ENCODE results near the gene SLC39A11.
"Not testable (repeated sequence)": the region's sequence is repeated elsewhere in the genome, so short reads cannot be mapped to it uniquely, and the experiment has no call there.

The SLC39A11 gene

GRCh38 chr17:72640415-72641165 is 451.9 kb downstream of the SLC39A11 start:
- no peak for DNase-seq (ENCODE audit: extremely low read depth, low read depth)
- no peak for TF ChIP-seq CTCF (IDR thresholded peaks at IDR 0.05; ENCODE audit: low read depth, low read length, missing control alignments)
- no peak overlapping the region for H3K4me3 ChIP-seq (replicated peaks; ENCODE audit: low read depth, low read length)

GRCh38 chr17:72639711-72640110 is 452.8 kb downstream of the SLC39A11 start:
- no peak for DNase-seq (ENCODE audit: extremely low read depth, low read depth)
- no peak for TF ChIP-seq CTCF (IDR thresholded peaks at IDR 0.05; ENCODE audit: low read depth, low read length, missing control alignments)
- no peak overlapping the region for H3K4me3 ChIP-seq (replicated peaks; ENCODE audit: low read depth, low read length)

GRCh38 chr17:72638932-72639331 is 453.6 kb downstream of the SLC39A11 start:
- H3K4me3 ChIP-seq (replicated peaks; ENCODE audit: low read depth, low read length); DNase-seq (ENCODE audit: extremely low read depth, low read depth): not testable (repeated sequence)

- H3K4me3 ChIP-seq (replicated peaks; ENCODE audit: low read depth, low read length) = no peak overlapping the region
- TF ChIP-seq CTCF (IDR thresholded peaks at IDR 0.05; ENCODE audit: low read depth, low read length, missing control alignments) = no peak
- DNase-seq (ENCODE audit: extremely low read depth, low read depth) = no peak
Observed at GRCh38 chr17:72635034-72635635, 457.4 kb downstream of the SLC39A11 start.

GRCh38 chr17:72634621-72635020 is 457.9 kb downstream of the SLC39A11 start:
- no peak overlapping the region for H3K4me3 ChIP-seq (replicated peaks; ENCODE audit: low read depth, low read length)
- no peak for DNase-seq (ENCODE audit: extremely low read depth, low read depth)
- no peak for TF ChIP-seq CTCF (IDR thresholded peaks at IDR 0.05; ENCODE audit: low read depth, low read length, missing control alignments)

GRCh38 chr17:72631949-72632684 is 460.4 kb downstream of the SLC39A11 start:
- H3K4me3 ChIP-seq (replicated peaks; ENCODE audit: low read depth, low read length) = no peak overlapping the region
- no peak for DNase-seq (ENCODE audit: extremely low read depth, low read depth)
- TF ChIP-seq CTCF (IDR thresholded peaks at IDR 0.05; ENCODE audit: low read depth, low read length, missing control alignments) = no peak

- H3K4me3 ChIP-seq (replicated peaks; ENCODE audit: low read depth, low read length) = no peak overlapping the region
- TF ChIP-seq CTCF (IDR thresholded peaks at IDR 0.05; ENCODE audit: low read depth, low read length, missing control alignments) = no peak
- no peak for DNase-seq (ENCODE audit: extremely low read depth, low read depth)
Observed at GRCh38 chr17:72631568-72631948, 460.9 kb downstream of the SLC39A11 start.
